AG09319 (cell line): ENCODE measurements around the gene ULBP2.
A peak's percentile ranks its signal among the peaks of the same experiment; 100 is the strongest.
"Not testable (repeated sequence)": the region's sequence is repeated elsewhere in the genome, so short reads cannot be mapped to it uniquely, and the experiment has no call there.

Experiments used
- DNase-seq: peaks from one replicate; pipeline ENCODE4 v3.0.0-alpha.2; 2010; ENCODE audit warnings: low read depth; ENCODE audit errors: extremely low read depth
- TF ChIP-seq, protein P1 (sequence below): IDR thresholded peaks from 2 replicates; pipeline ENCODE4 v1.5.1; 2011; ENCODE audit warnings: low read depth, mild to moderate bottlenecking, inconsistent platforms, low read length, moderate library complexity

Gene ULBP2

DNA sequence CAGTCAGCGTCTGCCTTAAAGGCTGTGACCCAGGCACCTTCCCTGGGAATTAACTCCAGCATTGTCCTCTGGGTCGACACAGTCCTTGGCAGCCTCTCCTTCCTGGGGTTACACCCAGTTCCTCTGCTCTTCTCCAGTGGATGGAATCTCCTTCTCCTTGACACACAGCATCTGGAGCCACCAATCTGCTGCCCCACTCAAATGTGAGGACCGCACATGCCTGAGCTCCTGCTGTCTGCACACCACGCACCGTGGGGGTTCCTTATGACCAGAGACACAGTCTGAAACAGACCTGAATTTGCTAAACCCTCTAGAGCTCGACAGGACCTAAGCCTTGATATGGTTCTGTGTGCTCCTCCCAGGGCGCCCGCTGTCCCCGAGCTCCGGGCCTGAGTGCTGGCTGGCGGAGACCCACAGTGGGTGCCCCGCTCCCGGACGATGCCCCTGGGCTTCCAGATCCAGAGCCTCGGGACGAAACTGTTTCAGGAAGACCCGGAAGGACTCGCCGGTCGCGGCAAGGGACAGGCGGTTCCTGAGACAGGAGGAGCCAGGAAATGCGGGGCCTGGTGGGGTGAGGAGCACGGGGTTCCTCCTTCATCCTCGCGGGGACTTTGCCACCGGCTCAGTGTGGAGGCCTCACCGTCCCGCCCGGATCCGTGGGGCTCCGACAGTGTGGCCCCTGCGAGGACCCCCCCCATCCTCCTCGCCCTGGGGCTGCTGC lies 16.4 kb upstream of the ULBP2 start:
- TF ChIP-seq, protein P1, sequence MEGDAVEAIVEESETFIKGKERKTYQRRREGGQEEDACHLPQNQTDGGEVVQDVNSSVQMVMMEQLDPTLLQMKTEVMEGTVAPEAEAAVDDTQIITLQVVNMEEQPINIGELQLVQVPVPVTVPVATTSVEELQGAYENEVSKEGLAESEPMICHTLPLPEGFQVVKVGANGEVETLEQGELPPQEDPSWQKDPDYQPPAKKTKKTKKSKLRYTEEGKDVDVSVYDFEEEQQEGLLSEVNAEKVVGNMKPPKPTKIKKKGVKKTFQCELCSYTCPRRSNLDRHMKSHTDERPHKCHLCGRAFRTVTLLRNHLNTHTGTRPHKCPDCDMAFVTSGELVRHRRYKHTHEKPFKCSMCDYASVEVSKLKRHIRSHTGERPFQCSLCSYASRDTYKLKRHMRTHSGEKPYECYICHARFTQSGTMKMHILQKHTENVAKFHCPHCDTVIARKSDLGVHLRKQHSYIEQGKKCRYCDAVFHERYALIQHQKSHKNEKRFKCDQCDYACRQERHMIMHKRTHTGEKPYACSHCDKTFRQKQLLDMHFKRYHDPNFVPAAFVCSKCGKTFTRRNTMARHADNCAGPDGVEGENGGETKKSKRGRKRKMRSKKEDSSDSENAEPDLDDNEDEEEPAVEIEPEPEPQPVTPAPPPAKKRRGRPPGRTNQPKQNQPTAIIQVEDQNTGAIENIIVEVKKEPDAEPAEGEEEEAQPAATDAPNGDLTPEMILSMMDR, result no peak
- no peak for DNase-seq

DNA sequence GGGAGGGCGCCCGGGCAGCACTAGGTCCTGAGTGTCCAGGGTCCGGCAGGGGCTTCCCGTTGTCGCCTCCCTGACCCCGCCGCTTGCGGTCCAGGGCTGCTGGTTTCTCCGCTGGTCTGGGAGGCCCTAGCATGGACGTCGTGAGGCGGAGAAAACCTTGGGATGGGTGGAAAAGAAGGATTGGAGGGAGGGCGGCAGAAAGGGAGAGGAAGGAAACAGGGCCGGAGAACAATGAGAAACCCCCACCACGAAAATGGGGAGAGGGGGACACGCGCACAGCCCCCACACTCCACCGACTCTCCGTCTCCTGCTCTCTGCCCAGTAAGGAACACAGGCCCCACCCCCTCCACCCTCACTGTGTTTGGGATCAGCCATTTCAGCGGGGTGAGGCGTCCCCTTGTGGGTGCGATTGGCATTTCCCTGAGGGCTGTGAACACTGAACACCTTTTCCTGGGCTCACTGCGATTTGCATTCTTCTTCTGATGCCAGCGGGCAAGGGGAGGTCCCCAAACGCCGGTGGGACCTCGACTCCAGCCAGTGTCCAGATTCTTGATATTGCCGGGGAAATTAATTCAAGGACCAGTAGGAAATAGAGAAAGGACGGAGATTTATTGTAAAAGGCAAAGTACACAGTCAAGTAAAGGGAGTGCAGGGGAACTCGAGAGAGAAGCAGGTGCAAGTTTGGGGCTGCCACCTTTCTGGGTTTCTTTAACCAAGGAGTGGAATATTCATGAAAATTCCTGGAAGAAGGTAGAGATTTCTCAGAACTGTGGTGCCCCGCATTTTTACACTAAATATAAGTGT lies 15.6 kb upstream of the ULBP2 start:
- TF ChIP-seq, protein P1, result peak; percentile 93

DNA sequence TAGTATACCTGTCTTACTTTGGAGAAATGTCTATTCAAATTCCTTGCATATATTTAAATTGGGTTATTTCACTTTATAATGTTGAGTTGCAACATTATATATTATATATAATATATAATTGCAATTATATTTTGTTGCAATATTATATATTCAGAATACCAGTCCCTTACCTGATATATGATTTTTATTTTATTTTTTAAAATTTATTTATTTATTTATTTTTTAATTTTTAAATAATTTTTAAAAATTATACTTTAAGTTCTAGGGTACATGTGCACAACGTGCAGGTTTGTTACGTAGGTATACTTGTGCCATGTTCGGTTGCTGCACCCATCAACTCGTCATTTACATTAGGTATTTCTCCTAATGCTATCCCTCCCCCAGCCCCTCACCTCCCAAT lies 14.8 kb upstream of the ULBP2 start:
- DNase-seq, result not testable (repeated sequence)

More for the DNA sequence above, 15.6 kb upstream of the ULBP2 start:
- peak; percentile 51 for DNase-seq

DNA sequence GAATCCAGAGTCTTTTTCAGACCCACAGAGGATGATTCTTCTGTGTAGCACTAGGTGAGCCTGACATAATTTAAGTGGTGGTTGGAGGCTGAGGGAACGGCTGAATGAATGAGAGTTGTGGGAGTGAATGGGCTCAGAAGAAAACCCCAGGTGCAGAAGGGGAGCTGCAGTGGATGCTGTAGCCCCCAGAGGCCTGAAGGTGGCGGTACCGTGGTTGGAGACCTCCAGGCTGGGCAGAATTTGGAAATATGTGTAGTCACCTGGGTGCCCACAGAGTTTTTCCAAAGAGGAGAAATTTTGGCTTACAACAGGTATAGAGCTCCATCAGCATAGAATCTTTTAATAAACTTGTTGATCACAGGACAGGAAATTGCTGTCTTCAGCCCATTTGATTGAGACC lies 12.4 kb upstream of the ULBP2 start:
- TF ChIP-seq, protein P1, result peak; percentile 38
- DNase-seq, result no peak

DNA sequence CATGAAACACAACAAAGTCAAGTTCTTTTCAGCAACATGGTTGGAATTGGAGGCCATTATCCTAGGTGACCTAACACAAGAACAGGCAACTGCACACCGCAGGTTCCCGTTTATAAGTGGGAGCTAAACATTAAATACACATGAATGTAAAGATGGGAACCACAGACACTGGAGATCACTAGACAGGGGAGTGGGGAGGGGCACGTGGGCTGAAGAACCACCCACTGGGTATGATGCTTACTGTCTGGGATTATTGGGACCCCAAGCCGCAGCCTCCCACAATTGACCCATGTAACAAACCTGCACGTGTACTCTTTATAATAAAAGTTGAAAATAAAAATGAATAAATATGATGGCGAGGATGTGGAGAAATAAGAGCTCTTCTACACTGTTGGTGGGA lies 10.3 kb upstream of the ULBP2 start:
- DNase-seq, result no peak
- TF ChIP-seq, protein P1, result no peak

DNA sequence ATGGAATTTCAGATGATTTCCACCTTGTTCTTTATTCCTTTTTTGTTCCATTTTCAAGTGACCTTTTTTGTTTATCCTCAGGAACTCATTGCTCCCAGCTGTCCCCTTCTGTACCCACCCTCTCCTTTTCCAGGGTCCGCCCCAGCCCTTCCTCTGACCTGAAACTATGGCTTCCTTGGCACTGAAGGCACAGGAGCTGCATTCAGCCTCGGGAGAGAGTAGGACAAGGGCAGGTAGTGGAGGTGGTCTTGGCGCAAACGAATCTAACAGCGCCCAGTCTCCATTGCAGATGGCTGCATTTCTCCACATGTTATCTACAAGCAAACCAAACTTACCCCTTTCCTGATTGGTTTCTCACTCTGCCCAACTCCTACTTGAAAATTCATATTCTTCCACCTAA lies 8.8 kb upstream of the ULBP2 start:
- TF ChIP-seq, protein P1, result no peak
- no peak for DNase-seq

DNA sequence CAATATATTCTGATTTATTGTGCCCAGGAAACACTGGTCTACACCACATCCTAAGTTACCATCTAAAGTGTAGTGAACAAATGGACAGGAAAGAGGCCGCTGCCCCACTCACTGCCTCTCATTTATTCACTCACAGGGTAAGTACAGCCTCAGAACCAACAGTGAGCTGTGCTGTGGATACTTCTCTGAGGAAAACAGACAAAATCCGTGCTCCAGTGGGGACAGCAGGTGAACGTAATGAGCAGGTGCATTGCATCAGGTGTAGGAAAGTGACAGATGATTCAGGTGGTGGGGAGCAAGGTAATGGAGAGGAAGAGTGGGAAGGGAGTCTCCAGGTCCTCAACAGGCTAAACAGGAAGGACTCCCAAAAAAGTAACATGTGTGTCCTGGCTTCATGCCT lies 8.4 kb upstream of the ULBP2 start:
- no peak for DNase-seq
- TF ChIP-seq, protein P1, result no peak
